Suprapubic skin (tissue), 4 donors: Measurements from ENCODE around the gene ATP8B1. TPM values are rescaled to one million over a fixed set of nuclear protein-coding genes. Genes with fewer than 3 reads are reported as not detected.

Source experiments
- DNase-seq, 2 donors: peaks; one replicate each; pipeline ENCODE4 v3.0.0-alpha.2; 2019; ENCODE audit warnings: low spot score in 2 of 2
- H3K27ac ChIP-seq: fragments of 200-600 bp; sonication (generic); one replicate; pipeline ENCODE4 v1.5.1; 2019
- H3K27me3 ChIP-seq: fragments of 200-600 bp; sonication (generic); one replicate; pipeline ENCODE4 v1.5.1; 2019
- H3K36me3 ChIP-seq: fragments of 200-600 bp; sonication (generic); one replicate; pipeline ENCODE4 v1.5.1; 2019
- H3K4me1 ChIP-seq: fragments of 200-600 bp; sonication (generic); one replicate; pipeline ENCODE4 v1.5.1; 2019
- H3K4me3 ChIP-seq: fragments of 200-600 bp; sonication (generic); one replicate; pipeline ENCODE4 v1.5.1; 2019; ENCODE audit warnings: mild to moderate bottlenecking
- H3K9me3 ChIP-seq: fragments of 200-600 bp; sonication (generic); one replicate; pipeline ENCODE4 v1.5.1; 2019
- EP300 ChIP-seq: sonication (generic); formaldehyde crosslinking; IDR thresholded peaks from one replicate; pipeline ENCODE4 v1.6.1; 2017; ENCODE audit warnings: antibody characterized with exemption
- POLR2A ChIP-seq, 2 donors: fragments of 450-650 bp; IDR thresholded peaks; one replicate each; pipeline ENCODE4 v1.6.1; 2017; ENCODE audit warnings: antibody characterized with exemption in 2 of 2, mild to moderate bottlenecking in 2 of 2, moderate library complexity in 2 of 2
- POLR2AphosphoS5 ChIP-seq, 3 donors: sonication (generic); formaldehyde crosslinking; IDR thresholded peaks; one replicate each; pipeline ENCODE4 v1.6.1; 2017; ENCODE audit warnings: antibody characterized with exemption in 3 of 3
- WGBS: methylation state at CpG from one replicate; pipeline ENCODE4 v1.1.5; 2018; 5-methylcytosine and 5-hydroxymethylcytosine counted together
- total RNA-seq, 4 donors: library from RNA; depleted of rRNA; stranded (reverse); fragments of >200 nt; gene quantifications; one replicate each; pipeline ENCODE4 v1.1.0, GENCODE V29; 2016
- TF ChIP-seq, protein P1 (sequence below), 2 donors: fragments of 200-600 bp in 1 of 2; fragments of 450-650 bp in 1 of 2; sonication (generic) in 1 of 2; IDR thresholded peaks; one replicate each; pipeline ENCODE4 v1.5.1; 2016 to 2019; ENCODE audit warnings: antibody characterized with exemption in 2 of 2, mild to moderate bottlenecking in 1 of 2, moderate library complexity in 1 of 2

ATP8B1 gene
- total RNA-seq, 4 donors from 2014 or later: 21.5 to 59.1 (median 26.0) TPM

DNA sequence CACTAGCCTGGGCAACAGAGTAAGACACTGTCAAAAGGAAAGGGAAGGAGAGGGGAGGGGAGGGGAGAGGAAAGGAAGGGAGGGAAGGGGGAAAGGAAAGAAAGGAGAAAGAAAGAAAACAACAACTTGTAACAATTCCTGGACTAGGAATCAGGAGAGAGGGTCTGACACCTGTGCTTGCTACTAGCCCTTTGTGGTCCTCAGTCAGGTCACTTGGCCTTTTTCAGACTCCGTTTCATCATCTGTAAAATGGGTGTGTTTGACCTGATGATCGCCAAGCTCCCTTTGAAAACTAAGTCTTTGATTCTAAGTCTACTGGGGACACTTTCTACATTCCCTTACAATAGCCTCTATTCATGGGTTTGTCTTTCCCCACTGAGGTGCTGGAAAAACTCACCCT lies 11.4 kb upstream of the ATP8B1 start:
- Histone ChIP-seq H3K27me3 (no peaks in the 10 kb centered on the region), H3K4me1 (no peaks in the 10 kb centered on the region), H3K4me3 (no peak overlapping the region), H3K9me3 (no peaks in the 10 kb centered on the region), H3K27ac (no peak overlapping the region), H3K36me3 (no peaks in the 10 kb centered on the region)
- TF ChIP-seq, protein P1, sequence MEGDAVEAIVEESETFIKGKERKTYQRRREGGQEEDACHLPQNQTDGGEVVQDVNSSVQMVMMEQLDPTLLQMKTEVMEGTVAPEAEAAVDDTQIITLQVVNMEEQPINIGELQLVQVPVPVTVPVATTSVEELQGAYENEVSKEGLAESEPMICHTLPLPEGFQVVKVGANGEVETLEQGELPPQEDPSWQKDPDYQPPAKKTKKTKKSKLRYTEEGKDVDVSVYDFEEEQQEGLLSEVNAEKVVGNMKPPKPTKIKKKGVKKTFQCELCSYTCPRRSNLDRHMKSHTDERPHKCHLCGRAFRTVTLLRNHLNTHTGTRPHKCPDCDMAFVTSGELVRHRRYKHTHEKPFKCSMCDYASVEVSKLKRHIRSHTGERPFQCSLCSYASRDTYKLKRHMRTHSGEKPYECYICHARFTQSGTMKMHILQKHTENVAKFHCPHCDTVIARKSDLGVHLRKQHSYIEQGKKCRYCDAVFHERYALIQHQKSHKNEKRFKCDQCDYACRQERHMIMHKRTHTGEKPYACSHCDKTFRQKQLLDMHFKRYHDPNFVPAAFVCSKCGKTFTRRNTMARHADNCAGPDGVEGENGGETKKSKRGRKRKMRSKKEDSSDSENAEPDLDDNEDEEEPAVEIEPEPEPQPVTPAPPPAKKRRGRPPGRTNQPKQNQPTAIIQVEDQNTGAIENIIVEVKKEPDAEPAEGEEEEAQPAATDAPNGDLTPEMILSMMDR (IDR thresholded peaks at IDR 0.05): no peak
- TF ChIP-seq POLR2A (IDR thresholded peaks at IDR 0.05) (no peak), EP300 (no peak), POLR2AphosphoS5 (IDR thresholded peaks at IDR 0.05) (no peak)
- DNase-seq: no peak
- WGBS: 99% methylated on average over 2 of the region's 2 CpGs

DNA sequence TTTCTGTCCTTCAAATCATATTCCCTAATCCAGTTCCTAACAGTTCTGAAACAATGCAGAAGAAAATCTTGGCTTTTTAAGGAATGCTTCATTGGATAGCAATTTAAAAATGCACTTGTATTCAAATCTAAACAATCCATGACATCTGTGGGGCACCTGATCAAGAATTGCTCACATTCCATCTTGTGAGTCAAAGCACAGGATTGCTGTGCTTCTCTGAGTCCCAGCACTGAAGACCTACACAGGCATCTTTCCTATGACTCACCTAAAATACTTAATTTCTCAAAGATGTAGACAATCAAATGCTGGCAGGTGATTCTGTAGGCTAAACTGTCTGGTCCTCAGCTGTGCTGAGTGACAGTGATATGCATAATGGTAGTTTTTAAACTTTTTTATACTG lies 10.1 kb upstream of the ATP8B1 start:
- Histone ChIP-seq H3K27me3 (no peaks in the 10 kb centered on the region), H3K36me3 (no peaks in the 10 kb centered on the region), H3K9me3 (no peaks in the 10 kb centered on the region), H3K4me3 (no peak overlapping the region), H3K27ac (no peak overlapping the region), H3K4me1 (no peaks in the 10 kb centered on the region)
- no peak for DNase-seq
- TF ChIP-seq POLR2AphosphoS5 (IDR thresholded peaks at IDR 0.05) (no peak), POLR2A (IDR thresholded peaks at IDR 0.05) (no peak), EP300 (no peak)
- TF ChIP-seq, protein P1 (IDR thresholded peaks at IDR 0.05): no peak

DNA sequence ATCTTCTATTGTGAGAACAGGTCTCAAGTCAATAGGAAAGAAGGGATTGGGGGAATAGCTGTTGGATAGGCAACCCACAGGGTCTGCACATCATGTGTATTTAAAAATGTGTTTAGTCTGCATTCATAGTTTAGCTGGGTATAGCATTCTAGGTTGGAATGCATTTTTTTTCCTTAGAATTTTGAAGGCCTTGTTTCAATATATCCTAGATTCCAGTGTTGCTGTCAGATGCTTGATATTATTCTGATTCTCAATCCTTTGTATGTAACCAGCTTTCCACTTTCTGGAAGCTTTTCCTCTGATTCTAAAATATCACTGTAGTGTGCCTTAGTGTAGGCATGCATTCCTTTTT lies 9.0 kb upstream of the ATP8B1 start:
- Histone ChIP-seq H3K27ac (no peak overlapping the region), H3K36me3 (no peaks in the 10 kb centered on the region), H3K9me3 (no peaks in the 10 kb centered on the region), H3K27me3 (no peaks in the 10 kb centered on the region), H3K4me3 (no peak overlapping the region), H3K4me1 (peaks cover 9% of the 10 kb centered on the region)
- TF ChIP-seq EP300 (no peak), POLR2A (IDR thresholded peaks at IDR 0.05) (no peak), POLR2AphosphoS5 (IDR thresholded peaks at IDR 0.05) (no peak)
- TF ChIP-seq, protein P1 (IDR thresholded peaks at IDR 0.05): no peak
- DNase-seq: no peak

DNA sequence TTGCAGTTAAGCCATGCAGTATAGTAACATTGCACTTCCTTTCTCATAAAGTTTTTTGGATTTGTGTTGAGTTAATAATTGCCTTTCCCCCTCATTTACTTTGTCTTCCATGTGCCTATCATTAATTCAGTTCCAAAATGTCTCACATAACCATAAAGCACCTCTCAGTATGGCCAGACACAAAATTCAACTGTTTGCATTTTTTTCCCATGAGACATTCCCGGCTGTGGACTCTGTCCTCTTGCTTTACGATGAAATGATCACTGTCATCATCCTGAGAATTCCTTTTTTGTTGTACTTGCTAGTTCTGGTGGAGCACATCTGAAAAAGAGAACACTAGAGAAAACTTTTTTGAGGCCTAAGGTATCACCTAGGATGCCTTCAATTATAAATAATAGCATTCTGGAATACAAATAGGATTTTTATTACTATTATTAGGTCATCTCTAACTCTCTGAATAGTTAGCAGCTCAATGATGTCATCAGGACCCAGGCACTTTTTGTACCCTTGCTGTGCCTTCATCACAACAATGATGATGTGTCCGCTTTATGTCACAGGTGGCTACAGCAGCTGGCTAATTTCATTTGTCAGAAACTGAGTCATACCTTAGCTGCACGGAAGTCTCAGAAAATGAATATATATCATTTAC lies 8.5 kb upstream of the ATP8B1 start:
- TF ChIP-seq, protein P1 (IDR thresholded peaks at IDR 0.05): no peak
- TF ChIP-seq POLR2AphosphoS5 (IDR thresholded peaks at IDR 0.05): no peak
- TF ChIP-seq EP300: no peak
- no peak for TF ChIP-seq POLR2A (IDR thresholded peaks at IDR 0.05)
- DNase-seq: no peak
- Histone ChIP-seq H3K27ac (no peak overlapping the region), H3K4me3 (no peak overlapping the region), H3K9me3 (no peaks in the 10 kb centered on the region), H3K4me1 (peaks cover 14% of the 10 kb centered on the region), H3K27me3 (no peaks in the 10 kb centered on the region), H3K36me3 (no peaks in the 10 kb centered on the region)
- 95% methylated on average over 4 of the region's 4 CpGs for WGBS

DNA sequence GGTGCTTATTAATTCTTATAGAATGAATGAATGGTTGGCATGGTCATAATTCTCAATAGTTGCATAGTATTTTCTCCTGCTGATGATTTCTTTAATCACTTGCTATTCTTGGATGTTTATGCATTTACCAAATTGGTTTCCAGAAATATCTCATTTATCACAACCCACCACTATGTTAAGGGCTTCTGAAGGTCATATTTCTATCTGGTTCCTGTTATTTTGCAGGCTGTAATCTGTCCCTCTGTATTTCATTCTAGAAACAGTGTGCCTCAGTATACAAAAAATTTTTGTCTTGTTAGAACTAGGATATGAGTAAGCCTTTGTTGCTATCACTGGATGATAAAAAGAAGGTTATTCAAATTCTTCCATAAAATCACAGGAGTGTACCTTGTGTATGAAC lies 6.1 kb upstream of the ATP8B1 start:
- TF ChIP-seq, protein P1 (IDR thresholded peaks at IDR 0.05): no peak
- TF ChIP-seq POLR2AphosphoS5 (IDR thresholded peaks at IDR 0.05): no peak
- H3K36me3 ChIP-seq: no peaks in the 10 kb centered on the region
- peaks cover 21% of the 10 kb centered on the region for H3K4me1 ChIP-seq
- H3K4me3 ChIP-seq: no peak overlapping the region
- H3K9me3 ChIP-seq: no peaks in the 10 kb centered on the region
- no peak for DNase-seq
- no peak overlapping the region for H3K27ac ChIP-seq
- H3K27me3 ChIP-seq: no peaks in the 10 kb centered on the region
